GM13976 (cell line): ENCODE measurements around the gene NOD1.

Experiments
- DNase-seq: peaks from one replicate; pipeline ENCODE4 v3.0.0; 2012; ENCODE audit warnings: low spot score
- CTCF ChIP-seq: IDR thresholded peaks from 2 replicates; pipeline ENCODE4 v1.5.1; 2012; ENCODE audit warnings: borderline replicate concordance, mild to moderate bottlenecking; ENCODE audit not compliant: insufficient read depth; ENCODE audit errors: extremely low read depth, missing control alignments, control extremely low read depth
- in situ Hi-C: fragments of 300-500 bp; cut with MboI; formaldehyde crosslinking; loops from one replicate; pipeline ENCODE4 v1.12.0; 2022; ENCODE audit warnings: low sequenced_read_pairs, mixed read lengths, inconsistent platforms; ENCODE audit not compliant: unreplicated experiment

Gene NOD1

GRCh38 chr7:30436518-30436917, 42.1 kb downstream of the NOD1 start:
- TF ChIP-seq CTCF = no peak
- DNase-seq = no peak
- in situ Hi-C loops = no loop called here

GRCh38 chr7:30436046-30436445, 42.5 kb downstream of the NOD1 start:
- in situ Hi-C loops = no loop called here

GRCh38 chr7:30434140-30434799, 44.3 kb downstream of the NOD1 start:
- in situ Hi-C loops = no loop called here
- no peak for DNase-seq

More at GRCh38 chr7:30436046-30436445, 42.5 kb downstream of the NOD1 start:
- no peak for TF ChIP-seq CTCF
- no peak for DNase-seq

GRCh38 chr7:30433506-30433905, 45.1 kb downstream of the NOD1 start:
- no peak for TF ChIP-seq CTCF
- in situ Hi-C loops = no loop called here
- no peak for DNase-seq

More at GRCh38 chr7:30434140-30434799, 44.3 kb downstream of the NOD1 start:
- TF ChIP-seq CTCF = no peak

GRCh38 chr7:30433082-30433481, 45.5 kb downstream of the NOD1 start:
- TF ChIP-seq CTCF = no peak
- no peak for DNase-seq
- in situ Hi-C loops = no loop called here

GRCh38 chr7:30430777-30431176, 47.8 kb downstream of the NOD1 start:
- TF ChIP-seq CTCF = no peak
- no peak for DNase-seq
- in situ Hi-C loops = no loop called here
